Activated naive CD4-positive, alpha-beta T cell treated with anti-CD3 and anti-CD28 coated beads for 36 hours (primary cell): ENCODE results near the gene PIP4K2C. TPM values are rescaled to one million over a fixed set of nuclear protein-coding genes. Genes with fewer than 3 reads are reported as not detected.
"Not testable (repeated sequence)": the region's sequence is repeated elsewhere in the genome, so short reads cannot be mapped to it uniquely, and the experiment has no call there.

Source experiments
- CTCF ChIA-PET: fragments of 350-600 bp; sonication (Branson Sonifier 250); formaldehyde crosslinking; loops from one replicate; lab custom pipeline; 2021; ENCODE audit warnings: antibody characterized with exemption; lab: Charles Lee
- DNase-seq: peaks from one replicate; pipeline ENCODE4 v3.0.0-alpha.2; 2020
- H3K27ac Mint-ChIP-seq: one replicate; pipeline ENCODE4 v1.8.0; 2021; ENCODE audit warnings: mild to moderate bottlenecking, mixed read lengths
- H3K27me3 Mint-ChIP-seq: one replicate; pipeline ENCODE4 v1.8.0; 2021; ENCODE audit warnings: low read depth, mixed read lengths
- H3K36me3 Mint-ChIP-seq: one replicate; pipeline ENCODE4 v1.8.0; 2021; ENCODE audit warnings: low read depth, mixed read lengths
- H3K4me1 Mint-ChIP-seq: one replicate; pipeline ENCODE4 v1.8.0; 2021; ENCODE audit warnings: low read depth, mixed read lengths
- H3K4me3 Mint-ChIP-seq: one replicate; pipeline ENCODE4 v1.8.0; 2021; ENCODE audit warnings: mild to moderate bottlenecking, moderate library complexity, mixed read lengths
- H3K9me3 Mint-ChIP-seq: one replicate; pipeline ENCODE4 v1.8.0; 2021; ENCODE audit warnings: mixed read lengths
- intact Hi-C: fragments of 100-400 bp; cut with micrococcal nuclease; formaldehyde crosslinking; loops from one replicate; pipeline ENCODE4 v1.15.1; 2023
- total RNA-seq, 2 experiments: library from RNA; stranded (reverse); gene quantifications; one replicate each; pipeline ENCODE4 v1.2.3, GENCODE V29; 2021

The PIP4K2C gene
- total RNA-seq, 2 experiments from 2014 or later, result 11.8 to 12.7 TPM

GRCh38 chr12:57614948-57615500 lies 24.0 kb downstream of the PIP4K2C start:
- H3K36me3 Mint-ChIP-seq, result no peaks in the 10 kb centered on the region
- intact Hi-C loops, result no loop called here
- DNase-seq, result no peak
- CTCF ChIA-PET, result interaction anchor here (0.9 to 2.8 kb wide), 6 partner anchors 9 to 32 kb away, joined by 3 to 15 read pairs (median 4); partner anchors contain the start of gene B4GALNT1
- H3K27me3 Mint-ChIP-seq, result peaks cover 43% of the 10 kb centered on the region
- H3K4me3 Mint-ChIP-seq, result no peak overlapping the region
- H3K9me3 Mint-ChIP-seq, result no peaks in the 10 kb centered on the region
- H3K4me1 Mint-ChIP-seq, result peaks cover 14% of the 10 kb centered on the region
- H3K27ac Mint-ChIP-seq, result no peak overlapping the region

GRCh38 chr12:57615637-57616036 lies 24.6 kb downstream of the PIP4K2C start:
- Mint-ChIP-seq H3K27me3 (peaks cover 46% of the 10 kb centered on the region), H3K9me3 (no peaks in the 10 kb centered on the region)
- CTCF ChIA-PET, result interaction anchor here (2.7 to 2.8 kb wide), 2 partner anchors 10 to 33 kb away, joined by 9 to 15 read pairs; no protein-coding TSS in a partner anchor

DNA sequence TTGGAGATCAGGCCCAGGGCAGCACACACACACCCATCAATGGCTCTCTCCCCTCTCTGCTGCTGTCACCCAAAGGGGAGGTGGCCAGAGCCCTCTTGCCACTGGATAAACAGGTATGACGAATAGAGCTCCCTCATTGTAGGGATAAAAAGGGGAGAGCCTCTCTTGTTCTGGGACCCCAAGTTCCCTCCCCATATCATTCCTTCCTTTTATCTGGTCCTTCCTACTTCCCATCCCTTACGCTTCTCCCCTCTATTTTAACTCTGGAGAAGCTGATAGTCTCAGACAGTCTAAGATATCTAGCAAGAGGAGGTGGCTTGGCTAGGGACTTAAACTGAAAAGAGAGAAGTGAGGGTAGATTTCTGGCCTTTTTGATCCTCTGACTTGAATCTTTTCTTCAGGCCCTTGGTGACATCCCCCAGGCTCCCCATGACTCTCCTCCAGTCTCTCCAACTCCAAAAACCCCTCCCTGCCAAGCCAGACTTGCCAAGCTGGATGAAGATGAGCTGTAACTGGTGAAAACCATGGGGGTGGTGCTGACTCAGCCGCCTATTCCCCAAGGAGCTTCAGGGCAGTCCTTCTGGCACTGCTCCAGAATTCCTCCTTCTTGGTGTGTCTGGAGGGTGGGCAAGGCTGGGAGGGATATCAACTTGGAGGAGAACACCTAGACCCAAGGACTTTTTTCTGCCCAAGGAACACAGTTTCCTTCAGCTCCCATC lies 25.6 kb downstream of the PIP4K2C start:
- Mint-ChIP-seq H3K27ac (no peak overlapping the region), H3K9me3 (no peaks in the 10 kb centered on the region), H3K27me3 (peaks cover 55% of the 10 kb centered on the region), H3K36me3 (no peaks in the 10 kb centered on the region), H3K4me3 (no peak overlapping the region), H3K4me1 (peaks cover 20% of the 10 kb centered on the region)
- DNase-seq, result no peak
- CTCF ChIA-PET, result interaction anchor here (0.9 to 1.2 kb wide), 2 partner anchors 9 to 10 kb away, joined by 3 to 4 read pairs; no protein-coding TSS in a partner anchor
- intact Hi-C loops, result no loop called here

More at GRCh38 chr12:57615637-57616036, 24.6 kb downstream of the PIP4K2C start:
- H3K4me3 Mint-ChIP-seq, result no peak overlapping the region
- intact Hi-C loops, result no loop called here
- no peak overlapping the region for H3K27ac Mint-ChIP-seq
- H3K4me1 Mint-ChIP-seq, result peaks cover 16% of the 10 kb centered on the region
- H3K36me3 Mint-ChIP-seq, result no peaks in the 10 kb centered on the region
- DNase-seq, result no peak

DNA sequence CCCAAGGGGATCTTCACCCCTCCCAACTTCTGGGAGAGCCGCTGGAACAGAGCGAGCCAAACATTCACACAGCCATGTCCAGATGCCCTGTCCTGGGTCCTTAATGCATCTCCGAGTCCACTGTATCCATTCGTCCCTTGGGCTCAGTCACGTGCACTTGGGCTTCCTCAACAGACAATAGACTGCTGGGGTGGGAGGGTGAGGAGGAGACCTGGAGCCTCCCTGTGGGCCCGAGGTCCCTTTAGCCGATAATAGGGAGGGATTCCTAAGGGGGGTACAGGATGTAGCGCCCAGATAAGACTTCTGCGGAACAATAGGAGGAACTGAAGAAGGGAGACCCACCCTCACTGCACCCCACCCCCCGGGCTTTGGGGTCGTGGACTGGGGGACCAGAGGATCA lies 26.9 kb downstream of the PIP4K2C start:
- Mint-ChIP-seq H3K27ac (no peak overlapping the region), H3K9me3 (no peaks in the 10 kb centered on the region)
- CTCF ChIA-PET, result no interaction called here

GRCh38 chr12:57618431-57618830 lies 27.4 kb downstream of the PIP4K2C start:
- CTCF ChIA-PET, result interaction anchor here (1.5 kb wide), 1 partner anchor 9 kb away, joined by 4 read pairs; no protein-coding TSS in a partner anchor
- H3K36me3 Mint-ChIP-seq, DNase-seq, intact Hi-C loops, H3K9me3 Mint-ChIP-seq, H3K27ac Mint-ChIP-seq, H3K4me3 Mint-ChIP-seq: not testable (repeated sequence)
- H3K4me1 Mint-ChIP-seq, result peaks cover 27% of the 10 kb centered on the region
- peaks cover 64% of the 10 kb centered on the region for H3K27me3 Mint-ChIP-seq

More for the DNA sequence above, 26.9 kb downstream of the PIP4K2C start:
- H3K36me3 Mint-ChIP-seq, result no peaks in the 10 kb centered on the region
- DNase-seq, result no peak
- H3K4me3 Mint-ChIP-seq, result no peak overlapping the region
- peaks cover 62% of the 10 kb centered on the region for H3K27me3 Mint-ChIP-seq
- intact Hi-C loops, result no loop called here
- H3K4me1 Mint-ChIP-seq, result peaks cover 27% of the 10 kb centered on the region

- no peaks in the 10 kb centered on the region for H3K9me3 Mint-ChIP-seq
- intact Hi-C loops, result no loop called here
- CTCF ChIA-PET, result interaction anchor here (0.5 to 4.2 kb wide), 6 partner anchors 8 to 160 kb away, joined by 3 to 101 read pairs (median 4); partner anchors contain the start of genes ARHGEF25 and GLI1
- peak overlapping the region; percentile 32 for H3K4me3 Mint-ChIP-seq
- H3K27me3 Mint-ChIP-seq, result peaks cover 68% of the 10 kb centered on the region
- no peak overlapping the region for H3K27ac Mint-ChIP-seq
- H3K4me1 Mint-ChIP-seq, result peaks cover 27% of the 10 kb centered on the region
- no peaks in the 10 kb centered on the region for H3K36me3 Mint-ChIP-seq
- no peak for DNase-seq
These were observed 28.0 kb downstream of the PIP4K2C start for GRCh38 chr12:57618966-57619433.

DNA sequence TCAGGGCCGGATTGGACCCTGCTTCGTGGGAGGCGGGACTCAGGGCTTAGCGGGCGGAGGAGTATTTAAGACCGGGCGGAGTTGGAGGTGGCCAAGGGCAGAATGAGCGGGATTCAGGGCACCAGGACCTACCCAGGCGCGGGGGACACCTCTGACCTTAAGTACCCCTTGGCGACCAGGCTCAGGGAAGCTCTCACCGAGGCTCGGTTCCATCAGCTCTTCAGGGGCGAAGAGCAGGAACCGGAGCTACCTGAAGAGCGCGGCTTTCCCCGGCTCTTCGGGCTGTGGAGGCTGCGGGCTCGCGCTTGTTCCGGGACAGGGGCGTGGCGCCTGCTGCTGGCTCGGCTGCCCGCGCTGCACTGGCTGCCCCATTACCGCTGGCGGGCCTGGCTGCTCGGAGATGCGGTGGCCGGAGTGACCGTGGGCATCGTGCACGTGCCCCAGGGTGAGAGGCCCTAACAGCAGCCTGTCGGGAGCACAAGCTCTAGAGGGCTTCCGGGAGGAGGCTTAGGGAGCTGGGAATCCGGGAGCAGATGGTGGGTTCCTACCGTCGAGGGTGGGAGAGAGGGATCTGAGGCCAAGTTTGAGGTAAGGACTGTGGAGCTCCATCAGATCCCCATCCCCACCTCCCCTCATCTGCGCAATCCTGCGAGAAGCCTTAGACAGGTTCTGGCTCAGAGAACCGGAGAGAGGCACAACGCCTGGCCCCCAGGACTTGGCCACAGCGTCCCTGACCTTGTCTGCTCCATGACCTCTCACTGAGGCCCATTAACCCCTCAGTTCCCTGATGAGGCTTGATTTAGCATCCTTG lies 28.6 kb downstream of the PIP4K2C start:
- no peak for DNase-seq
- intact Hi-C loops, result loop anchor here (2.0 kb wide), 1 partner anchor 29 kb away; the partner anchor contains the start of gene PIP4K2C
- Mint-ChIP-seq H3K4me3 (peak overlapping the region; percentile 32), H3K4me1 (peaks cover 27% of the 10 kb centered on the region), H3K9me3 (no peaks in the 10 kb centered on the region), H3K27me3 (peaks cover 72% of the 10 kb centered on the region), H3K36me3 (no peaks in the 10 kb centered on the region), H3K27ac (no peak overlapping the region)
- CTCF ChIA-PET, result interaction anchor here (0.5 to 4.2 kb wide), 9 partner anchors 8 to 161 kb away, joined by 3 to 101 read pairs (median 4); partner anchors contain the start of genes ARHGEF25 and GLI1

- DNase-seq, result no peak
- CTCF ChIA-PET, result interaction anchor here (0.7 to 4.2 kb wide), 17 partner anchors 8 to 161 kb away, joined by 3 to 101 read pairs (median 4); partner anchors contain the start of genes ARHGEF25, B4GALNT1, DTX3 and GLI1
- H3K27ac Mint-ChIP-seq, result no peak overlapping the region
- H3K9me3 Mint-ChIP-seq, result no peaks in the 10 kb centered on the region
- H3K36me3 Mint-ChIP-seq, result no peaks in the 10 kb centered on the region
- H3K4me1 Mint-ChIP-seq, result peaks cover 27% of the 10 kb centered on the region
- H3K27me3 Mint-ChIP-seq, result peaks cover 79% of the 10 kb centered on the region
- peak overlapping the region; percentile 71 for H3K4me3 Mint-ChIP-seq
- intact Hi-C loops, result loop anchor here (2.0 kb wide), 1 partner anchor 30 kb away; the partner anchor contains the start of gene PIP4K2C
These were observed 29.4 kb downstream of the PIP4K2C start for GRCh38 chr12:57620245-57620935.

DNA sequence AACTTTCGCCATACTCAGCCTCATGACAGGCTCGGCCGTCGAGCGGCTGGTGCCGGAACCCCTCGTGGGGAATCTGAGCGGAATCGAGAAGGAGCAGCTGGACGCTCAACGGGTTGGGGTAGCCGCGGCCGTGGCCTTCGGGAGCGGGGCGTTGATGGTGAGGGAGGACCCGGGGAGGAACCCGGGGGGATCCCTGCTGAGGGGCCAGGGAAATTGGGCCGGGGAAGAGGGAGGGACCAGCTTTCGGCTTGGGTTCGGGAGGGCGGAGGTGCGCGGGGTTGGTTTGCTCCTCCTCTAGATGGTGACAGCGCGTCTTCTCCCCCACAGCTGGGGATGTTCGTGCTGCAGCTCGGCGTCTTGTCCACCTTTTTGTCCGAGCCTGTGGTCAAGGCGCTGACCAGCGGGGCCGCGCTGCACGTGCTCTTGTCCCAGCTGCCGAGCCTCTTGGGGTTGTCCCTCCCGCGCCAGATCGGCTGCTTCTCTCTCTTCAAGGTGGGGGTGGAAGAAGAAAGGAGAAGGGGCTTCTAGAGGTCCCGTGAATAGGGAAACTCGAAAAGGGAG lies 30.0 kb downstream of the PIP4K2C start:
- CTCF ChIA-PET, result interaction anchor here (0.7 to 4.2 kb wide), 16 partner anchors 9 to 162 kb away, joined by 3 to 101 read pairs (median 4); partner anchors contain the start of genes ARHGEF25, B4GALNT1, DTX3 and GLI1
- Mint-ChIP-seq H3K36me3 (no peaks in the 10 kb centered on the region), H3K4me1 (peaks cover 27% of the 10 kb centered on the region), H3K27ac (no peak overlapping the region), H3K9me3 (no peaks in the 10 kb centered on the region), H3K27me3 (peaks cover 83% of the 10 kb centered on the region), H3K4me3 (peak overlapping the region; percentile 71)
- DNase-seq, result no peak
- intact Hi-C loops, result loop anchor here (1.0 to 2.0 kb wide), 5 partner anchors 12 to 162 kb away; partner anchors contain the start of genes B4GALNT1, GLI1 and PIP4K2C

GRCh38 chr12:57621497-57622292 lies 30.7 kb downstream of the PIP4K2C start:
- peaks cover 86% of the 10 kb centered on the region for H3K27me3 Mint-ChIP-seq
- intact Hi-C loops, result loop anchor here (1.0 to 2.0 kb wide), 5 partner anchors 12 to 162 kb away; partner anchors contain the start of genes B4GALNT1, GLI1 and PIP4K2C
- no peaks in the 10 kb centered on the region for H3K36me3 Mint-ChIP-seq
- peak; percentile 65 for DNase-seq
- CTCF ChIA-PET, result interaction anchor here (0.7 to 4.2 kb wide), 14 partner anchors 9 to 120 kb away, joined by 3 to 101 read pairs (median 4); partner anchors contain the start of genes ARHGEF25 and B4GALNT1
- peak overlapping the region; percentile 71 for H3K4me3 Mint-ChIP-seq
- no peaks in the 10 kb centered on the region for H3K9me3 Mint-ChIP-seq
- H3K27ac Mint-ChIP-seq, result no peak overlapping the region
- peaks cover 27% of the 10 kb centered on the region for H3K4me1 Mint-ChIP-seq
